A673 (cell line): Measurements from ENCODE around the gene ITIH1. TPM values are rescaled to one million over a fixed set of nuclear protein-coding genes. Genes with fewer than 3 reads are reported as not detected.
"Not testable (repeated sequence)": the region's sequence is repeated elsewhere in the genome, so short reads cannot be mapped to it uniquely, and the experiment has no call there.

Experiments
- BruUV-seq: library from RNA; stranded (reverse); fragments of 400-500 nt; replicated peaks from 2 replicates; lab custom pipeline; 2021; lab: Mats Ljungman, UMichigan
- CTCF ChIA-PET: fragments of 300-600 bp; sonication (Branson Sonifier 250); formaldehyde crosslinking; loops from one replicate; lab custom pipeline; 2022; ENCODE audit warnings: antibody characterized with exemption; lab: Charles Lee
- POLR2A ChIA-PET: fragments of 300-600 bp; sonication (Branson Sonifier 250); formaldehyde crosslinking; loops from one replicate; lab custom pipeline; 2022; ENCODE audit warnings: antibody characterized with exemption; ENCODE audit not compliant: low non-redundant PET; lab: Charles Lee
- DNase-seq: peaks from one replicate; pipeline ENCODE4 v3.0.0-alpha.2; 2015; ENCODE audit warnings: low spot score
- H3K27ac ChIP-seq: fragments of 200-600 bp; sonication (generic); 2 replicates; pipeline ENCODE4 v1.5.1; 2016; ENCODE audit warnings: mixed run types, low read depth, mild to moderate bottlenecking, mixed read lengths, antibody characterized with exemption, low read length; ENCODE audit not compliant: poor library complexity, severe bottlenecking
- H3K27me3 ChIP-seq: fragments of 200-600 bp; sonication (generic); replicated peaks from 2 replicates; pipeline ENCODE4 v1.6.1; 2017; ENCODE audit warnings: mixed run types, low read depth, mild to moderate bottlenecking, mixed read lengths, antibody characterized with exemption, low read length; ENCODE audit not compliant: insufficient read depth, poor library complexity
- H3K36me3 ChIP-seq: fragments of 200-600 bp; sonication (generic); 2 replicates; pipeline ENCODE4 v1.6.1; 2016; ENCODE audit warnings: mixed run types, mild to moderate bottlenecking, mixed read lengths, antibody characterized with exemption, low read length; ENCODE audit not compliant: insufficient read depth, poor library complexity, severe bottlenecking
- H3K4me1 ChIP-seq: fragments of 200-600 bp; sonication (generic); 2 replicates; pipeline ENCODE4 v1.6.1; 2017; ENCODE audit warnings: mixed run types, mild to moderate bottlenecking, mixed read lengths, antibody characterized with exemption, low read length; ENCODE audit not compliant: insufficient read depth, poor library complexity, severe bottlenecking
- H3K4me3 ChIP-seq: fragments of 200-600 bp; sonication (generic); 2 replicates; pipeline ENCODE4 v1.5.1; 2016; ENCODE audit warnings: low read depth, mixed run types, mild to moderate bottlenecking, mixed read lengths, low read length; ENCODE audit not compliant: poor library complexity, severe bottlenecking
- H3K9me3 ChIP-seq: fragments of 200-600 bp; sonication (generic); 2 replicates; pipeline ENCODE4 v1.6.1; 2016; ENCODE audit warnings: mixed run types, low read depth, mild to moderate bottlenecking, mixed read lengths, antibody characterized with exemption, low read length; ENCODE audit not compliant: poor library complexity, severe bottlenecking
- EZH2 ChIP-seq: fragments of 200-600 bp; sonication (generic); IDR thresholded peaks from 2 replicates; pipeline ENCODE4 v1.6.1; 2017; ENCODE audit warnings: borderline replicate concordance, low read depth, mild to moderate bottlenecking, mixed read lengths, antibody characterized with exemption, low read length; ENCODE audit not compliant: poor library complexity, severe bottlenecking
- intact Hi-C: fragments of 100-400 bp; cut with micrococcal nuclease; formaldehyde crosslinking; loops from one replicate; pipeline ENCODE4 v1.10.0; 2022; ENCODE audit not compliant: unreplicated experiment
- total RNA-seq: library from RNA; stranded (reverse); gene quantifications from 2 replicates; pipeline ENCODE4 v1.2.3, GENCODE V29; 2021
- TF ChIP-seq, protein P1 (sequence below): fragments of 300-800, 200-600 bp; sonication (generic); conservative IDR thresholded peaks from 2 replicates; pipeline ENCODE4 v1.5.1; 2017; ENCODE audit warnings: low read depth, mild to moderate bottlenecking, antibody characterized with exemption, low read length, moderate library complexity, mixed read lengths

ITIH1 gene
- total RNA-seq, 1 experiment from 2014 or later = not detected

DNA sequence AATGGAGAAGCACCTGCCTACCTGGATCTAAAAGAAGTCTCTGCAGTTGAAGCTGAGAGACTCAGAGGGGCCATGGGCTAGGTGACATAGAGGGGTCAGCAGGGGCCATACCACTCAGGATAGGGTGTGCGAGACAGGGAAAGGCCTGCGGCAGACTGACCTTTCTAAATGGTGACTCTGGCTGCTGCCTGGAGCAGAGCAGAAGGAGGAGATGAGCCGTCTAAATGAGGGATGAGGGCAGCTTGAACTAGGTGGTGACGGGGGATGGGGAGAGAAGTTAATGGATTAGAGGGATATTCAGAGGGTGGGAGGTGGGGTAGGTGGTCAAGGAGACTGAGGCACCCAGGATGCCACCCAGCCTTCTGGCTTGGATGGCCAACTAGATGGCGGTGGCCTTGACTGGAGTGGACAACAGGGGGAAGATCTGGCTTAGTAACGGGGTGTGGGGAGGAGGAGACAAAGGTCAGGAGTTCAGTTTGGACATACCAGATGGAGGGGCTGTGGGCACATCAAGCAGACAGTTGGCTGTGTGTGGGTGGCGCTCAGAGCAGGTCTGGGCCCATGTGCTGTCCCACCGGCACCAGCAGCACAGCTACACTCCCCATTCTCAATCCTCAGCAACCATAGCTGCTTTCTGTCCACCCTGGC, 3.2 kb upstream of the ITIH1 start:
- Histone ChIP-seq H3K4me3 (no peak overlapping the region), H3K36me3 (no peaks in the 10 kb centered on the region), H3K27ac (no peak overlapping the region), H3K27me3 (no peaks in the 10 kb centered on the region), H3K4me1 (no peaks in the 10 kb centered on the region), H3K9me3 (no peaks in the 10 kb centered on the region)
- intact Hi-C loops = no loop called here
- DNase-seq = no peak
- TF ChIP-seq EZH2 = no peak
- TF ChIP-seq, protein P1, sequence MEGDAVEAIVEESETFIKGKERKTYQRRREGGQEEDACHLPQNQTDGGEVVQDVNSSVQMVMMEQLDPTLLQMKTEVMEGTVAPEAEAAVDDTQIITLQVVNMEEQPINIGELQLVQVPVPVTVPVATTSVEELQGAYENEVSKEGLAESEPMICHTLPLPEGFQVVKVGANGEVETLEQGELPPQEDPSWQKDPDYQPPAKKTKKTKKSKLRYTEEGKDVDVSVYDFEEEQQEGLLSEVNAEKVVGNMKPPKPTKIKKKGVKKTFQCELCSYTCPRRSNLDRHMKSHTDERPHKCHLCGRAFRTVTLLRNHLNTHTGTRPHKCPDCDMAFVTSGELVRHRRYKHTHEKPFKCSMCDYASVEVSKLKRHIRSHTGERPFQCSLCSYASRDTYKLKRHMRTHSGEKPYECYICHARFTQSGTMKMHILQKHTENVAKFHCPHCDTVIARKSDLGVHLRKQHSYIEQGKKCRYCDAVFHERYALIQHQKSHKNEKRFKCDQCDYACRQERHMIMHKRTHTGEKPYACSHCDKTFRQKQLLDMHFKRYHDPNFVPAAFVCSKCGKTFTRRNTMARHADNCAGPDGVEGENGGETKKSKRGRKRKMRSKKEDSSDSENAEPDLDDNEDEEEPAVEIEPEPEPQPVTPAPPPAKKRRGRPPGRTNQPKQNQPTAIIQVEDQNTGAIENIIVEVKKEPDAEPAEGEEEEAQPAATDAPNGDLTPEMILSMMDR = no peak
- no TSS peak for BruUV-seq
- ChIA-PET POLR2A (no interaction called here), CTCF (no interaction called here)

DNA sequence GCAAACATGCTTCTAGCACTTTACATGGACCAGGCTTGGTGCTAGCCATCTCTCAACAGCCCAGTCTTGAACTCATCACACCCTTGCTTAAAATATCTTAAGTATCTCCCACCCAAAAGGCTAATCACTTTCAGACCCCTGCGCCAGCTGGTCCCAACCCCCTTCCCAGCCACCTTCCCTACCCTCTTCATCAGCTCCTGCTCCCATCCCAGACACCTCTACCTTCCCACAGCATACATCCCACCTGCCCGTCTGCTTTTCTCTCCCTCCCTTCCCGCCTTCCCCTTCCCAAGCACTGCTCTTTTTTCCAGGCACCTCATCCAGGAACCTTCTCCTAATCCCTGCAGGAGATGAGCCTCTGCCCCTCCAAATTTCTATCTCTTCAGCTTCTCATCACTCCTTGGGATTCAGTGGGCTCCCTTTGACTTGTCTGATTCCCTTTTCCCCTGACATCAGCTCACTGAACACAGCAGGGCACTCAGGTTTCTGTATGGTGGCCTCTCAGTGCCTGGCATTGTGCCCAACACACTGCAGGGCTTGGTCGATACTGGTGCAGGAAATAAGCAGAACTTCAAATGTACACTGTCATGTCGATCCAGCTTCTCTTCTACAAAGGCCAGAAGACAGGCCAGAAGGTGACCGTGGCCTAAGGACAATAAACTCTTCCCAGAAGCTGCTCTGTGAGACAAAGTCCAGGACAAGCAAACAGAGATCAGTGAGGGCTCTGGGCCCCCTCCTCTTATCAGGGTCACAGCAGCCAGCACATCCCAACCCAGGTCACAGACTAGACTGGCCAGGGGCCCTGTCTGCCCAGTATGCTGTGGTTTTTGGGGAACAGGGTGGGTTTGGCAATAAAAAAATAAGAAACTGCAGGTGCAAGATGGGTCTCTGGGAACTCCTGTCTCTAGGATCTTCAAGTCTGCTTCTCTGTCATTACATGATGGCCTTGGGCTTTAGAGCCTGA, 2.2 kb upstream of the ITIH1 start:
- POLR2A ChIA-PET = no interaction called here
- CTCF ChIA-PET = no interaction called here
- TF ChIP-seq, protein P1 = no peak
- no peak for TF ChIP-seq EZH2
- Histone ChIP-seq H3K27me3 (no peaks in the 10 kb centered on the region), H3K4me3 (no peak overlapping the region), H3K36me3 (no peaks in the 10 kb centered on the region), H3K27ac (no peak overlapping the region), H3K4me1 (no peaks in the 10 kb centered on the region), H3K9me3 (no peaks in the 10 kb centered on the region)
- intact Hi-C loops = no loop called here
- DNase-seq = peak; percentile 2
- BruUV-seq = no TSS peak

DNA sequence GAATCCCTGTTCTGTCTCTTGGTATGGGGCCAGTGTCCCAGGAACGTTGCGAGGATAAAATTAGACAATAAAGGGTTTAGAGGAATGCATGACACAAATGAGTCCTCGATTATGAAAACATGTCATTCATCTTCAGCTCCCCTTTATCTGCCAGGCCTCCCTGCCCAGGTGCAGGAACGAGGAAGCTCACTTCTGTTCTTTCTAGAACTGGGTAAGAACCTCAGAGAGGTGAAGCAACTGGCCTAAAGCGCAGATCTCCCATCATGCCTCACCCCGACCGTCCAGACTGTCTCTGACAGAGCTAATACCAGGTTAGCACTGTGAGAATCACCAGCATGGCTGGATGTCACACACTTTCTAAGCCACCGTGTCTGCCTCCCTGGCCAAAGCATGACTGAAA, 1.5 kb upstream of the ITIH1 start:
- CTCF ChIA-PET = no interaction called here
- no peaks in the 10 kb centered on the region for H3K9me3 ChIP-seq
- H3K4me1 ChIP-seq = no peaks in the 10 kb centered on the region
- no TSS peak for BruUV-seq
- H3K36me3 ChIP-seq = no peaks in the 10 kb centered on the region
- no peak for DNase-seq
- H3K27ac ChIP-seq = no peak overlapping the region
- intact Hi-C loops = no loop called here
- POLR2A ChIA-PET = no interaction called here
- H3K27me3 ChIP-seq = no peaks in the 10 kb centered on the region
- TF ChIP-seq, protein P1 = no peak
- TF ChIP-seq EZH2 = no peak
- H3K4me3 ChIP-seq = no peak overlapping the region

DNA sequence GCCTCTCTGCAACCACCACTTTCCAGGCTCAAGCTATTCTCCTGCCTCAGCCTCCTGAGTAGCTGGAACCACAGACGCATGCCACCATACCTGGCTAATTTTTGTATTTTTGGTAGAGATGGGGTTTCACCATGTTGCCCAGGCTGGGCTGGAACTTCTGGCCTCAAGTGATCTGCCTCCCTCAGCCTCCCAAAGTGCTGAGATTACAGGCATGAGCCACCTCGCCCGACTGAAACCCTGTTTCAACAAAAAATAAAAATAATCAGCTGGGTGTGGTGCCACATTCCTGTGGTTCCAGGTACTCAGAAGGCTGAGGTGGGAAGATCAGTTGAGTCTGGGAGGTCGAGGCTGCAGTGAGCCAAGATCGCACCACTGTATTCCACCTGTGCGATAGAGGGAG, 913 bp upstream of the ITIH1 start:
- intact Hi-C loops, DNase-seq, H3K27ac ChIP-seq, H3K4me1 ChIP-seq, H3K4me3 ChIP-seq, H3K9me3 ChIP-seq, H3K36me3 ChIP-seq, POLR2A ChIA-PET, CTCF ChIA-PET, H3K27me3 ChIP-seq, BruUV-seq: not testable (repeated sequence)
